GM12878 (cell line): ENCODE measurements around the gene MCOLN1.

ENCODE experiments used
- EZH2 ChIP-seq: IDR thresholded peaks from 2 replicates; pipeline ENCODE4 v1.6.1; 2012; ENCODE audit warnings: low read depth, mild to moderate bottlenecking, control low read depth, inconsistent platforms, low read length, borderline replicate concordance; ENCODE audit not compliant: control insufficient read depth
- POLR2AphosphoS5 ChIP-seq: IDR thresholded peaks from 2 replicates; pipeline ENCODE4 v1.6.1; 2011; ENCODE audit warnings: mild to moderate bottlenecking, low read length, inconsistent platforms

GRCh38 chr19:7540761-7541474 lies 18.5 kb downstream of the MCOLN1 start:
- TF ChIP-seq POLR2AphosphoS5 = no peak
- no peak for TF ChIP-seq EZH2
